Testis (tissue), 2 donors: Measurements from ENCODE around the gene ADARB1.

Source experiments
- POLR2A ChIP-seq: fragments of 450-650 bp; IDR thresholded peaks from one replicate; pipeline ENCODE4 v1.6.1; 2017; ENCODE audit warnings: antibody characterized with exemption, mild to moderate bottlenecking, moderate library complexity
- TF ChIP-seq, protein P1 (sequence below), 3 experiments: fragments of 450-650 bp in 2 of 3; fragments of 200-600 bp in 1 of 3; sonication (generic) in 1 of 3; IDR thresholded peaks; one replicate each; pipeline ENCODE4 v1.5.1; 2016 to 2019; ENCODE audit warnings: antibody characterized with exemption in 3 of 3, mild to moderate bottlenecking in 2 of 3, moderate library complexity in 1 of 3

GRCh38 chr21:45054227-45054926 lies 20.0 kb upstream of the ADARB1 start:
- TF ChIP-seq, protein P1, sequence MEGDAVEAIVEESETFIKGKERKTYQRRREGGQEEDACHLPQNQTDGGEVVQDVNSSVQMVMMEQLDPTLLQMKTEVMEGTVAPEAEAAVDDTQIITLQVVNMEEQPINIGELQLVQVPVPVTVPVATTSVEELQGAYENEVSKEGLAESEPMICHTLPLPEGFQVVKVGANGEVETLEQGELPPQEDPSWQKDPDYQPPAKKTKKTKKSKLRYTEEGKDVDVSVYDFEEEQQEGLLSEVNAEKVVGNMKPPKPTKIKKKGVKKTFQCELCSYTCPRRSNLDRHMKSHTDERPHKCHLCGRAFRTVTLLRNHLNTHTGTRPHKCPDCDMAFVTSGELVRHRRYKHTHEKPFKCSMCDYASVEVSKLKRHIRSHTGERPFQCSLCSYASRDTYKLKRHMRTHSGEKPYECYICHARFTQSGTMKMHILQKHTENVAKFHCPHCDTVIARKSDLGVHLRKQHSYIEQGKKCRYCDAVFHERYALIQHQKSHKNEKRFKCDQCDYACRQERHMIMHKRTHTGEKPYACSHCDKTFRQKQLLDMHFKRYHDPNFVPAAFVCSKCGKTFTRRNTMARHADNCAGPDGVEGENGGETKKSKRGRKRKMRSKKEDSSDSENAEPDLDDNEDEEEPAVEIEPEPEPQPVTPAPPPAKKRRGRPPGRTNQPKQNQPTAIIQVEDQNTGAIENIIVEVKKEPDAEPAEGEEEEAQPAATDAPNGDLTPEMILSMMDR (IDR thresholded peaks at IDR 0.05), result no peak
- TF ChIP-seq POLR2A, result no peak
